A673 (cell line): ENCODE data around the gene WDR62.

Source experiments
- CTCF ChIP-seq: fragments of 300-800, 200-600 bp; sonication (generic); conservative IDR thresholded peaks from 2 replicates; pipeline ENCODE4 v1.5.1; 2017; ENCODE audit warnings: low read depth, mild to moderate bottlenecking, antibody characterized with exemption, low read length, moderate library complexity, mixed read lengths
- EZH2 ChIP-seq: fragments of 200-600 bp; sonication (generic); IDR thresholded peaks from 2 replicates; pipeline ENCODE4 v1.6.1; 2017; ENCODE audit warnings: borderline replicate concordance, low read depth, mild to moderate bottlenecking, mixed read lengths, antibody characterized with exemption, low read length; ENCODE audit not compliant: poor library complexity, severe bottlenecking

GRCh38 chr19:36082916-36083315 lies 28.2 kb downstream of the WDR62 start:
- no peak for TF ChIP-seq CTCF
- no peak for TF ChIP-seq EZH2
